Upper lobe of left lung (tissue), 4 donors: ENCODE results near the gene KLC3.

Source experiments
- POLR2A ChIP-seq, 4 donors: fragments of 450-650 bp; IDR thresholded peaks; one replicate each; pipeline ENCODE4 v1.5.1; 2016 to 2017; ENCODE audit warnings: antibody characterized with exemption in 4 of 4, mild to moderate bottlenecking in 2 of 4
- TF ChIP-seq, protein P1 (sequence below), 6 experiments: fragments of 450-650 bp in 4 of 6; fragments of 200-600 bp in 2 of 6; sonication (generic) in 2 of 6; IDR thresholded peaks; one replicate each; pipeline ENCODE4 v1.5.1; 2016 to 2019; ENCODE audit warnings: antibody characterized with exemption in 6 of 6

DNA sequence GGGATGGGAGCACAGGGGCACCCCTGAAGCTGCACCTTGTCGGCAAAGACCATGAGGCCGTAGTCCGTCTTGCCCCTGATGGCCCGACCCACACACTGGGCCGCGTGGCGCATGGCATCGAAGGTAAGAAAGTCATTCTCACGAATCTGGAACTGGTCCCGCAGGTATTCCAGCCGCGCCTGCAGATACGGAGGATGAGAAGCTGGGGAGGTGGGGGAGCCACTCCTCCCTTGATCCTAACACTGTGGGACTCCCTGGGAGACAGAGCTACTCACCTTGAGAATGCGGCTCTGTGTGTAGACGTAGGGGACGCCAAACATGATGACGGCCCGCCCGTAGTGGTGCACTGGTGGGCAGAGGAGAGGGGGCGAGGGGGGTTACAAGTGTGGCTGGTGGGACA, 11.9 kb downstream of the KLC3 start:
- TF ChIP-seq, protein P1, sequence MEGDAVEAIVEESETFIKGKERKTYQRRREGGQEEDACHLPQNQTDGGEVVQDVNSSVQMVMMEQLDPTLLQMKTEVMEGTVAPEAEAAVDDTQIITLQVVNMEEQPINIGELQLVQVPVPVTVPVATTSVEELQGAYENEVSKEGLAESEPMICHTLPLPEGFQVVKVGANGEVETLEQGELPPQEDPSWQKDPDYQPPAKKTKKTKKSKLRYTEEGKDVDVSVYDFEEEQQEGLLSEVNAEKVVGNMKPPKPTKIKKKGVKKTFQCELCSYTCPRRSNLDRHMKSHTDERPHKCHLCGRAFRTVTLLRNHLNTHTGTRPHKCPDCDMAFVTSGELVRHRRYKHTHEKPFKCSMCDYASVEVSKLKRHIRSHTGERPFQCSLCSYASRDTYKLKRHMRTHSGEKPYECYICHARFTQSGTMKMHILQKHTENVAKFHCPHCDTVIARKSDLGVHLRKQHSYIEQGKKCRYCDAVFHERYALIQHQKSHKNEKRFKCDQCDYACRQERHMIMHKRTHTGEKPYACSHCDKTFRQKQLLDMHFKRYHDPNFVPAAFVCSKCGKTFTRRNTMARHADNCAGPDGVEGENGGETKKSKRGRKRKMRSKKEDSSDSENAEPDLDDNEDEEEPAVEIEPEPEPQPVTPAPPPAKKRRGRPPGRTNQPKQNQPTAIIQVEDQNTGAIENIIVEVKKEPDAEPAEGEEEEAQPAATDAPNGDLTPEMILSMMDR (IDR thresholded peaks at IDR 0.05) = no peak
- no peak for TF ChIP-seq POLR2A (IDR thresholded peaks at IDR 0.05)
